D721Med (cell line): Measurements from ENCODE around the gene COLQ.

Source experiments
- DNase-seq: peaks from one replicate; pipeline ENCODE4 v3.0.0; 2011; ENCODE audit warnings: low spot score; ENCODE audit not compliant: insufficient read length
- FAIRE-seq: peaks from 2 replicates; lab custom pipeline; 2011; peaks lifted over from hg19 to GRCh38; lab: Jason Lieb, UNC
- CTCF ChIP-seq: IDR thresholded peaks from 2 replicates; pipeline ENCODE4 v1.5.1; 2012; ENCODE audit warnings: mild to moderate bottlenecking, control low read depth; ENCODE audit not compliant: insufficient read depth; ENCODE audit errors: missing control alignments

The COLQ gene

GRCh38 chr3:15431256-15431837, 90.2 kb downstream of the COLQ start:
- TF ChIP-seq CTCF: no peak
- DNase-seq (no peak), FAIRE-seq (no peak)

GRCh38 chr3:15430624-15431023, 90.9 kb downstream of the COLQ start:
- no peak for TF ChIP-seq CTCF
- DNase-seq (no peak), FAIRE-seq (no peak)

- FAIRE-seq (no peak), DNase-seq (no peak)
- TF ChIP-seq CTCF: no peak
Observed at GRCh38 chr3:15429080-15429479, 92.4 kb downstream of the COLQ start.

GRCh38 chr3:15428539-15428938, 93.0 kb downstream of the COLQ start:
- FAIRE-seq: no peak

GRCh38 chr3:15427981-15428380, 93.5 kb downstream of the COLQ start:
- no peak for DNase-seq
- no peak for TF ChIP-seq CTCF
- FAIRE-seq: no peak

More at GRCh38 chr3:15428539-15428938, 93.0 kb downstream of the COLQ start:
- no peak for TF ChIP-seq CTCF
- DNase-seq: no peak

GRCh38 chr3:15427182-15427880, 94.2 kb downstream of the COLQ start, which contains the start of the genes EAF1 and METTL6:
Gene EAF1, plus strand, starts transcription at chr3:15427598. Its CDS starts 182 bp downstream, at chr3:15427780.
Gene METTL6, minus strand, starts transcription at chr3:15427544. Its CDS starts 1,033 bp downstream, at chr3:15426511.
- no peak for TF ChIP-seq CTCF
- DNase-seq (peak; percentile 80), FAIRE-seq (no peak)
